Stimulated activated CD8-positive, alpha-beta memory T cell treated with anti-CD3 and anti-CD28 coated beads, Interleukin-7, amount 100 ng/mL, for 24 hours (primary cell): Measurements from ENCODE around the gene FAM184B.
A peak's percentile ranks its signal among the peaks of the same experiment; 100 is the strongest.

Experiments used
- DNase-seq: peaks from one replicate; pipeline ENCODE4 v3.0.0-alpha.2; 2020; ENCODE audit warnings: low read depth

Gene FAM184B

GRCh38 chr4:17633600-17633999, 147.8 kb downstream of the FAM184B start:
- DNase-seq, result no peak

GRCh38 chr4:17630228-17630627, 151.2 kb downstream of the FAM184B start:
- DNase-seq, result no peak

GRCh38 chr4:17624821-17625220, 156.6 kb downstream of the FAM184B start:
- DNase-seq, result no peak

GRCh38 chr4:17623451-17624001, 157.9 kb downstream of the FAM184B start:
- no peak for DNase-seq

GRCh38 chr4:17619416-17620105, 161.9 kb downstream of the FAM184B start:
- no peak for DNase-seq

- no peak for DNase-seq
Measured at GRCh38 chr4:17618926-17619325, 162.5 kb downstream of the FAM184B start.

- no peak for DNase-seq
Measured at GRCh38 chr4:17616283-17616682, 165.1 kb downstream of the FAM184B start.

- peak; percentile 94 for DNase-seq
Measured at GRCh38 chr4:17614416-17615299, 166.8 kb downstream of the FAM184B start, which contains the start of gene MED28. Gene MED28 (plus strand): TSS chr4:17614641. CDS start chr4:17614655, 14 bp downstream.

- DNase-seq, result no peak
Measured at GRCh38 chr4:17613761-17614415, 167.5 kb downstream of the FAM184B start.

- no peak for DNase-seq
Measured at GRCh38 chr4:17605236-17605635, 176.2 kb downstream of the FAM184B start.

- no peak for DNase-seq
Measured at GRCh38 chr4:17599826-17600225, 181.6 kb downstream of the FAM184B start.

- DNase-seq, result no peak
Measured at GRCh38 chr4:17597517-17597916, 183.9 kb downstream of the FAM184B start.

GRCh38 chr4:17595471-17596005, 185.9 kb downstream of the FAM184B start:
- DNase-seq, result no peak

GRCh38 chr4:17589355-17589754, 192.1 kb downstream of the FAM184B start:
- no peak for DNase-seq

GRCh38 chr4:17587094-17587822, 194.2 kb downstream of the FAM184B start:
- no peak for DNase-seq

- DNase-seq, result no peak
Measured at GRCh38 chr4:17584521-17585213, 196.8 kb downstream of the FAM184B start.

- DNase-seq, result no peak
Measured at GRCh38 chr4:17583941-17584340, 197.5 kb downstream of the FAM184B start.

- DNase-seq, result no peak
Measured at GRCh38 chr4:17583276-17583675, 198.1 kb downstream of the FAM184B start.

- DNase-seq, result no peak
Measured at GRCh38 chr4:17580969-17581368, 200.5 kb downstream of the FAM184B start.
